Cerebellar cortex (tissue), 1 donor: ENCODE measurements around the gene CENPK.
"Not testable (repeated sequence)": the region's sequence is repeated elsewhere in the genome, so short reads cannot be mapped to it uniquely, and the experiment has no call there.

Experiments used
- DNase-seq: peaks from one replicate; pipeline ENCODE4 v3.0.0-alpha.2; 2015; ENCODE audit warnings: low spot score

Gene CENPK

DNA sequence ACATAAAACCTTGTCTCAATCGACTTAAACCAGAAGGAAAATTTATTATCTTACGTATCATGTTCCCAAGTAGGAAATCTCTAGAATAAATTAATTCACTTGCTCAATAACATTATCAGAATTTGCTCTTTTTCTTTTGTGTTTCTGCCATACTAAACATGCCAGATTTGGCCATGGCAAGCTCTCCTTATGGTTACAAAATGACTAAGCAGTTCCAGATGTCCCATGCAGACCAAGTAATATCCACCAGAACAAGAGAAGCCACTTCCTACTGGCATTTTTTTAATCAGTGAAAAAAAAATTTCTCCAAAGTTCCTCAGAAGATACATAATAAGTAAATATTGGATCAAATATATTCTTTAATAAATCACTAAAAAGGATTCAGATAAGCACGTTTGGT is 56.0 kb downstream of the CENPK start:
- DNase-seq = no peak

- no peak for DNase-seq
Observed at GRCh38 chr5:65489119-65489518, 73.8 kb downstream of the CENPK start.

DNA sequence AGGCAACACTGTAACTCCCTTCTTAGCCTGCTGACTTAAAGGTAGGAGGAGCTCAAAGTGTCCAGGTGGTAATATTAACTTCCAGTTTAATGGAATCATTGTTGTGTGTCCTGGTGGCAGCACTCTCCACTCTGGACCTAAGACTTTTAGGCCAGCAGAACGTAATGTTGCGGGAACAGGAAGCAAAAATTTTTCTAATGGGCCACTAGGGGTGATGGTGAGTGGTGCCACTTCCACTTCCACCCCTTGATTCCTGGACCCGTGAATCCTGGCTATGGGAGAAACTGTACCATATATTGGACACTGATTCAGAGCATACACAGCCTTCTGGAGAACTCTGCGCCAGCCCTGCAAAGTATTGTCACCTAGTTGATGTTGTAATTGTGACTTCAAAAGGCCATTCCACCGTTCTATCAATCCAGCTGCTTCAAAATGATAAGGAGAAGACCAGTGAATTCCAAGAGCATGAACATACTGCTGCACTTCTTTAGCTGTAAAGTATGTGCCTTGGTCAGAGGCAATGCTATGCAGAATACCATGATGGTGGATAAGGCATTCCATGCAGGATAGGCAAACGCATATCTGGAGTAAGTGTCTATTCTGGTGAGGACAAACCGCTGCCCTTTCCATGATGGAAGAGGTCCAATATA is 74.8 kb downstream of the CENPK start:
- not testable (repeated sequence) for DNase-seq

DNA sequence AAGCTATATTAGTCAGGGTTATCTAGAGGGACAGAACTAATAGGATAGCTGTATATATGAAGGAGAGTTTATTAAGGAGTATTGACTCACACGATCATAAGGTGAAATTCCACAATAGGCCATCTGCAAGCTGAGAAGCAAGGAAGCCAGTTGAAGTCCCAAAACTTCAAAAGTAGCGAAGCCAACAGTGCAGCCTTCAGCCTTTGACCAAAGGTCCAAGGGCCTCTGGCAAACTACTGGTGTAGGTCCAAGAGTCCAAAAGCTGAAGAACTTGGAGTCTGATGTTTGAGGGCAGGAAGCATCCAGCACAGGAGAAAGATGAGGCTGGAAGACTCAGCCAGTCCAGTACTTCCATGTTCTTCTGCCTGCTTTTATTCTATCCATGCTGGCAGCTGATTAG is 76.2 kb downstream of the CENPK start:
- not testable (repeated sequence) for DNase-seq

- DNase-seq = no peak
Observed at GRCh38 chr5:65485405-65485804, 77.6 kb downstream of the CENPK start.

DNA sequence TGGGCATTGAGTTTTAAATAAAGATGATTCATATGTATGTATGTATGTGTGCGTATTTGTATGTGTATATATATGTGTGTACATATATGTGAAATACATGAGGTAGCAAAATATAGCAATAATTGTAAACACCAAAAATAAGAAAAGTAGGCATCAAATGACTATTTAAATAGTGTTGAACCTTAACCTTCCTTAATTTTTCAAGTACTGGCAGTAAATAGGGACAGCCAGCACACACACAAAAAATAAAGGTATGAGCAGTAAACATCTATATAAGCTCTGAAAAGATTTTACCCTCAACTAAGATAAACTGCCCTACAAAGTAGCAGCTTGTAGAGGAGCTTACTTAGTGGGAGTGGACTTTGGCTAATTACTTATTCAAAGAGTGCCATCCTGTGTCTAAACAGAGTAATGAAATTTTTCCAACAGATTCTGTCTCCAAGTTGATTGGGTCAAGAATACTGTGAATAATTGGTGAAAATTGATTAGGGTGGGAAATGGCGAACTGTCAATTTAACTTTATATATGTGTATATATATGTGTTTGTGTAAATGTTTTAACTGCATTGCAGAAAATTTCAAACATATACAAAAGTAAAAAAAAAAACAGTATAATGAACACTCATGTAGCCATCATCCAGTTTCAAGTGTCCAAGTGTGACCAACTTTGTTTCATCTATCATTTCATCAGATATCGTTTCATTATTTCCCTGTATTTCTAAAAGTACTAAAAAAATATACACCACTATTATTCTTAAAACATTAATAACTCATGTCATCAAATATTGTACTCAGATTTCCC is 79.2 kb downstream of the CENPK start:
- DNase-seq = peak; percentile 62

DNA sequence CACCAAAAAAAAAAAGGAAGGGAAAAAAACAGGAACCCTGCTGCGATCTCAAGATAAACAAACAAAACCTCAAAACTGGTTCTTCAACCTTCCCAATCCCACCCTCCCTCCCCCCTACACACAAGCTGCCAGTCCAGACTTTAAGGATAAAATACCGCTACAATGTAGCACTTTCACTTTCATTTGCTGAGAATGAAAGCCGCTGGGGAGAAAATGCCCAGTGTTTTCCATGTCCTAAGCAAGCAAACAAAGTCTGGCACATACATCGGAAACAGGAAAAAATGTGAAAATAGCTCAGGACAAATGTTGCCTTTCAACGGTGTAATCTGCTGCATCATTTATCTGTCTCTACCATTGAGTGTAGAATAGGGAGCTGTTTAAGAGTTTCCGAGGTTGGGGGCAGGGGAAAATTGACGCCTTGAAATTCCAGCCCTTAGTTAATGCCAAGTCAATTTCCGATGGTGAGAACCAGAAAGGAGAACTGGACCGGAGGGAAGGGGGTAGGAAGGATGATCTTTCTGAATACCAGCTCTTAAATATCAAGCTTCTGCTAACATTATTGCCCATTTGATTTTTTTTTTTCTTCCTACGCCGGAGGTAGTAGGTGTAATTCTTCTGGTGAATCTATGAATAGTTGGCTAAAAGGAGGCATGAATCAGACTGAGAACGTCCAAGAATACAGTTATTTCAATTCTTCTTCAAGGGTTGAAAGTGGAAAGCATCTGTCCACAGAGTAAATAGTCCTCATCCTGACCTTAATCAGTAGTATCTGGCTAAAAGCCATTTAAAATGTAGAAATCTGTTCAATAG is 80.0 kb downstream of the CENPK start:
- DNase-seq = peak; percentile 43

GRCh38 chr5:65482296-65482735 is 80.7 kb downstream of the CENPK start:
- DNase-seq = peak; percentile 37

- peak; percentile 60 for DNase-seq
Observed at GRCh38 chr5:65481635-65482295, 81.2 kb downstream of the CENPK start, which contains the start of gene ADAMTS6. TSS of gene ADAMTS6 (minus strand) at chr5:65481920. CDS start at chr5:65473673, 8,247 bp downstream.

DNA sequence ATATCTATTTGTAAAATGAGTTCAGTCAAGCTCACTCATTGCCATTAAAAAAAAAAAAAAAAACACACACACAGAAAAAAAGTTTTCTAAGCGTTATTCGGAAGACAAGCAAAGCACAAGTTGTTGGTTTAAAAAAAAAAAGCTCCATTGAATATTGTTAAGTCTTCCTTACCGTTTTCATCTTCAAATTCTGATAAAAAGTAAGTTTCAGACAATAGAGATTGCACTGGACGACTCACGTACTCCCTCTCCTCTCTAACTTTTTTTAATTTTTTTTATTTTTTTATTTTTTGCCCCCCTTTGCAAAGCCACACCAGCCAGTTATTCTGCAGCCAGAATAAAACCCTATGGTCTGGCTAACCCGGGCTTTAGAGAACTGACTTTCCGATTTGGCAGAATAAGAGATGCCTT is 81.8 kb downstream of the CENPK start:
- no peak for DNase-seq

GRCh38 chr5:65480306-65480865 is 82.6 kb downstream of the CENPK start:
- peak; percentile 29 for DNase-seq

- DNase-seq = no peak
Observed at GRCh38 chr5:65479527-65479926, 83.4 kb downstream of the CENPK start.

DNA sequence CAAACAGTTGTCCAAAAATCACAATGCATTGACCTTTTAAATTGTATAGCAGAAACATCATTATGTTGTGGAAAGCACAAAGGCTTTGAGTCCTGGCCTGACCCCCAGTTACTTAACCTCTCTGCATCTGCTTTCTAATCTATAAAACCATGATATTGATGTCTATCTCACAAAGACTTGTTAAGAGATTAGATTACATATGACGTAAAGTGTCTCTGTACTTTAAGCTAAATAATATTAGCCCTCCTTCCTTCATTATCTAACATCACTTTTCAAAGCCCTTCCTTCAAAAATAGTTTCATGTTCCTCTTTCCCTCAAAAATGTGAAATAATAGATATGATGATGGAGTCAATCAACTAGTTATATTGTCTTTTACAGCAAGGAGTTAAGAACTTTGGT is 84.6 kb downstream of the CENPK start:
- DNase-seq = no peak

DNA sequence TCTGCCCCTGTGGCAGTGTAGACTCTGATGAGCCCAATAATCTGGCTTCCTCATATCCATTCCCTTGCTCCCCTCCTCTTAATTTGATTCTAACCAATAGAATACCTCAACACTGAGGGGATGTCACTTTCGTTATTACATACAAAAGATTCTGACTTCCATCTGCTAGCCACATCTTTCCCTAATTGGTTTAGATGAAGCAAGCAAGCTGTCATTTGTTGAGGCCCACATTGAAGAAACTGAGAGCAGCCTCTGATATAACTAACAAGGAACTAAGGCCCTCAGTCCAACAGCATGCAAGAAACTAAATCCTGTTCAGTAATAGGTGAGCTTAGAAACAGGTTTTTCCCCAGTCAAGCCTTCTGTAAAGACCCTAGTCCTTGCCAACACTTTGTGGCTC is 87.1 kb downstream of the CENPK start:
- no peak for DNase-seq

DNA sequence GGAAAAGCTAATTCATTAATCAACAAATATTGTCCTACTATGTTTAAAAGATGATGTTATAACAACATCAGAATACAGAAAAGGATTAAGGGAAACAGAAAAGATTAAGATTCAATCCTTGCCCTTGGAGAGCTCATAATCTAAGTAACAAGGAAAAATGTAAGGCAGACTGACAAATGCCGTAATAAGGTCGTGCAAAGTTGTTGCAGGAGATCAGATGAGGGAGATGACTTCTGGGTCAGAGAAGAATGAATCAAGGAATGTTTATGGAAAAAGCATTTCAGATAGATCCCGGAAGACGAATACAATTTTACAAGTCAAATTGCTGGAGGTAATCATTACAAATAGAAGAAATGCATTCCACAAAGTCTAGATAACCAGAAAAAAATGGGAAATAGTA is 87.6 kb downstream of the CENPK start:
- no peak for DNase-seq

DNA sequence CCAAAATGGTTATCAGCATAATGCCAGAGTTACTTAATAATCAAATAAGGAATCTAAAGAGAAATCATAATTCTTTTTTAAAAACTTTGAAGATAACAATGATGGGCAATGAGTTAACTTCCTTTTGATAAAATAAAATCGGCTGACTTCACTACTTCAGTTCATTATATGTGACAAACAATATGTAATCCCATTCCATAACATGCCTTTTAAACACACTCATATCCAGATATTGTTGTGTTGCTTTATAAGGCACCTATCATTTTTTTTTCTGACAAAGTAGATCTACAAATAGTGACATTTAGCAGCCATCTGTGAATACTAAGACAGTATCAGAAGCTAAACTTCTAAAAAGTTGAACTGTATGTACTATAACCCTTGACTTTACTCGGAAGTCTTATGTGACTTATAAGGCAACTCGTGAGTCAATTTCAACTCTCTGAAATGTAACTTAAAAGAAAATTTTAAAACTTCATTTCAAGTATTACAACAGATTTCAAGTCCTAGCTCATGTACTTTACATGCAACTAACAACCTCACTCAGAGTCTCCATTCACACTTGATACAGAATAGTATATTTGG is 88.7 kb downstream of the CENPK start:
- no peak for DNase-seq

GRCh38 chr5:65468633-65469032 is 94.3 kb downstream of the CENPK start:
- no peak for DNase-seq
